ENCODE results near the gene POLE2.
A peak's percentile ranks its signal among the peaks of the same experiment; 100 is the strongest.

- TF ChIP-seq CTCF (IDR thresholded peaks at IDR 0.05 in 2 of 3, conservative IDR thresholded peaks at IDR 0.05 in 1 of 3; ENCODE audit: borderline replicate concordance in 1 of 3, insufficient read depth in 1 of 3, low read depth in 2 of 3, low read length in 2 of 3) (no peak), SIN3A (IDR thresholded peaks at IDR 0.05; ENCODE audit: low read depth) (peak; percentile 60), YY1 (IDR thresholded peaks at IDR 0.05; ENCODE audit: extremely low read depth, insufficient replicate concordance, low read depth, low read length) (peak; percentile 90), REST (IDR thresholded peaks at IDR 0.05; ENCODE audit: low read depth) (no peak)
These were observed at the start of gene POLE2 for GRCh38 chr14:49687942-49688700.
